GM12878 (cell line): ENCODE results near the gene PHLDB1. TPM values are rescaled to one million over a fixed set of nuclear protein-coding genes. Genes with fewer than 3 reads are reported as not detected.

Experiments
- ATAC-seq: fragments of 200-7000 bp; cut with Tn5 transposase; 3 replicates; pipeline ENCODE4 v1.9.1; 2020; ENCODE audit warnings: mild to moderate bottlenecking, moderate library complexity
- BruUV-seq: library from RNA; stranded (reverse); fragments of 400-500 nt; replicated peaks from 2 replicates; lab custom pipeline; 2021; lab: Mats Ljungman, UMichigan
- CTCF ChIA-PET: fragments of 300-600 bp; sonication (Branson Sonifier 250); formaldehyde crosslinking; extraction: SDS; loops from one replicate; lab custom pipeline; 2021; ENCODE audit warnings: inconsistent platforms; lab: Yijun Ruan, JAX
- POLR2A ChIA-PET: fragments of 350-600 bp; formaldehyde crosslinking; extraction: SDS; loops from one replicate; lab custom pipeline; 2021; ENCODE audit warnings: inconsistent platforms; lab: Charles Lee
- RAD21 ChIA-PET: fragments of 300-600 bp; sonication (Branson Sonifier 250); formaldehyde crosslinking; loops from one replicate; lab custom pipeline; 2023; ENCODE audit warnings: antibody characterized with exemption; ENCODE audit not compliant: unreplicated experiment; lab: Charles Lee
- SMC1A ChIA-PET: fragments of 300-600 bp; sonication (Branson Sonifier 250); formaldehyde crosslinking; loops from one replicate; lab custom pipeline; 2023; ENCODE audit not compliant: unreplicated experiment, uncharacterized antibody; lab: Charles Lee
- DNase-seq: peaks from one replicate; pipeline ENCODE4 v3.0.0-alpha.2; 2011; ENCODE audit warnings: low read depth, low spot score
- FAIRE-seq: peaks from 3 replicates; lab custom pipeline; 2011; peaks lifted over from hg19 to GRCh38; lab: Jason Lieb, UNC
- H2AFZ ChIP-seq: 2 replicates; pipeline ENCODE4 v1.6.0; 2011; ENCODE audit warnings: low read depth, low read length, control low read depth; ENCODE audit not compliant: control insufficient read depth
- H3K27ac ChIP-seq: 2 replicates; pipeline ENCODE4 v1.5.1; 2011; ENCODE audit warnings: control low read depth; ENCODE audit not compliant: control insufficient read depth, insufficient read depth
- H3K27me3 ChIP-seq, 2 experiments: replicated peaks in 1 of 2; 2 replicates each; pipeline versions ENCODE4 v1.6.0 to v1.6.1; 2011; ENCODE audit warnings: low read length in 1 of 2; ENCODE audit not compliant: control insufficient read depth in 2 of 2, insufficient read depth in 2 of 2
- H3K36me3 ChIP-seq, 2 experiments: 2 replicates each; pipeline ENCODE4 v1.5.1; 2011; ENCODE audit warnings: low read length in 1 of 2; ENCODE audit not compliant: control insufficient read depth in 2 of 2, insufficient read depth in 2 of 2
- H3K4me1 ChIP-seq: 2 replicates; pipeline ENCODE4 v1.6.1; 2011; ENCODE audit warnings: mild to moderate bottlenecking, low read length, moderate library complexity, mixed read lengths; ENCODE audit not compliant: control insufficient read depth, insufficient read depth
- H3K4me2 ChIP-seq: 2 replicates; pipeline ENCODE4 v1.6.0; 2011; ENCODE audit warnings: control low read depth; ENCODE audit not compliant: control insufficient read depth, insufficient read depth
- H3K4me3 ChIP-seq: fragments of 200-600 bp; sonication (generic); 2 replicates; pipeline ENCODE4 v1.5.1; 2016
- H3K79me2 ChIP-seq: 2 replicates; pipeline ENCODE4 v1.6.0; 2011; ENCODE audit warnings: low read length; ENCODE audit not compliant: control insufficient read depth, insufficient read depth
- H3K9ac ChIP-seq: 2 replicates; pipeline ENCODE4 v1.8.0; 2011; ENCODE audit warnings: low read length, control low read depth, mixed read lengths; ENCODE audit not compliant: control insufficient read depth, insufficient read depth
- H3K9me3 ChIP-seq: replicated peaks from 3 replicates; pipeline ENCODE4 v1.5.1; 2011; ENCODE audit warnings: mild to moderate bottlenecking, low read length; ENCODE audit not compliant: control insufficient read depth, insufficient read depth
- H4K20me1 ChIP-seq: 2 replicates; pipeline ENCODE4 v1.6.0; 2011; ENCODE audit not compliant: control insufficient read depth, insufficient read depth
- EP300 ChIP-seq, 2 experiments: fragments of 150-350 bp in 1 of 2; IDR thresholded peaks; 2 replicates each; pipeline ENCODE4 v1.6.1; 2011 to 2012; ENCODE audit warnings: low read depth in 2 of 2, low read length in 2 of 2, borderline replicate concordance in 1 of 2, improper control_type of control experiment in 1 of 2, inconsistent platforms in 1 of 2; ENCODE audit not compliant: control insufficient read depth in 1 of 2
- KDM1A ChIP-seq: fragments of 200-600 bp; sonication (generic); IDR thresholded peaks from 2 replicates; pipeline ENCODE4 v1.6.1; 2016; ENCODE audit warnings: borderline replicate concordance
- NFYA ChIP-seq: IDR thresholded peaks from 2 replicates; pipeline ENCODE4 v1.6.1; 2011; ENCODE audit warnings: low read depth, mild to moderate bottlenecking, low read length, improper control_type of control experiment, borderline replicate concordance
- RB1 ChIP-seq: fragments of 450-650 bp; formaldehyde crosslinking; IDR thresholded peaks from 2 replicates; pipeline ENCODE4 v1.6.1; 2017; ENCODE audit warnings: mild to moderate bottlenecking, borderline replicate concordance
- SMARCA5 ChIP-seq: fragments of 450-650 bp; IDR thresholded peaks from 2 replicates; pipeline ENCODE4 v1.6.1; 2017; ENCODE audit warnings: mild to moderate bottlenecking
- SPI1 ChIP-seq: IDR thresholded peaks from 2 replicates; pipeline ENCODE4 v1.6.1; 2011; ENCODE audit warnings: low read depth, mild to moderate bottlenecking, low read length, moderate library complexity, borderline replicate concordance; ENCODE audit not compliant: insufficient read depth
- SRF ChIP-seq, 2 experiments: IDR thresholded peaks; 2 replicates each; pipeline ENCODE4 v1.6.1; 2011; ENCODE audit warnings: low read depth in 2 of 2, low read length in 2 of 2, mild to moderate bottlenecking in 1 of 2, moderate library complexity in 1 of 2
- WRNIP1 ChIP-seq: IDR thresholded peaks from 2 replicates; pipeline ENCODE4 v1.6.1; 2011; ENCODE audit warnings: low read depth, low read length, improper control_type of control experiment, borderline replicate concordance
- YY1 ChIP-seq: IDR thresholded peaks from 2 replicates; pipeline ENCODE4 v1.6.1; 2011; ENCODE audit warnings: low read depth, mild to moderate bottlenecking, low read length
- ZBED1 ChIP-seq: IDR thresholded peaks from 2 replicates; pipeline ENCODE4 v1.6.1; 2016; ENCODE audit warnings: borderline replicate concordance
- ZNF207 ChIP-seq: fragments of 450-650 bp; IDR thresholded peaks from 2 replicates; pipeline ENCODE4 v1.6.1; 2014; ENCODE audit warnings: antibody characterized with exemption, mild to moderate bottlenecking, borderline replicate concordance
- WGBS: methylation state at CpG from one replicate; pipeline ENCODE4 v1.1.6; 2016; ENCODE audit warnings: low lambda C conversion rate; ENCODE audit not compliant: insufficient replicate concordance, insufficient coverage; ENCODE audit errors: missing lambda C conversion rate; 5-methylcytosine and 5-hydroxymethylcytosine counted together
- in situ Hi-C: fragments of 300-500 bp; cut with MboI; formaldehyde crosslinking; loops from 9 replicates; pipeline ENCODE4 v1.14.3; 2018; ENCODE audit warnings: mixed read lengths
- intact Hi-C: fragments of 100-400 bp; cut with micrococcal nuclease; formaldehyde crosslinking; loops from one replicate; pipeline ENCODE4 v1.14.2; 2022; ENCODE audit not compliant: unreplicated experiment
- polyA plus RNA-seq, 11 experiments: library from polyadenylated mRNA; depleted of rRNA in 4 of 11; unstranded in 6 of 11; stranded (reverse) in 5 of 11; fragments of >200 nt; fragmentation: Nextera tagmentation in 4 of 11; fragmentation: Illumina TruSeq in 1 of 11; extraction: Ambion mirVana in 4 of 11; extraction: Trizol in 1 of 11; gene quantifications; 1 replicate in 1 of 11; 2 replicates in 10 of 11; pipeline versions ENCODE4 v1.2.1 to v1.2.3, GENCODE V29; 2011 to 2016; ENCODE audit warnings: inconsistent platforms in 2 of 11, missing spikeins in 2 of 11, low read depth in 1 of 11
- total RNA-seq, 4 experiments: library from RNA; depleted of rRNA in 3 of 4; stranded (reverse); fragments of >200 nt in 3 of 4; fragmentation: Illumina TruSeq in 1 of 4; extraction: Trizol in 1 of 4; gene quantifications; 2 replicates each; pipeline versions ENCODE4 v1.2.1 to v1.2.3, GENCODE V29; 2013 to 2021
- TF ChIP-seq, protein P1 (sequence below): fragments of 150-350 bp; IDR thresholded peaks from 2 replicates; pipeline ENCODE4 v1.6.1; 2014; ENCODE audit warnings: mild to moderate bottlenecking, low read depth, low read length
- TF ChIP-seq, protein P2 (sequence below): fragments of 450-650 bp; conservative IDR thresholded peaks from 2 replicates; pipeline ENCODE4 v1.6.1; 2017; ENCODE audit warnings: mild to moderate bottlenecking, moderate library complexity

Gene PHLDB1
- total and polyA plus RNA-seq, 10 of the 15 experiments (the other 5 are each of a cell fraction or from before 2014, with no cell fraction given): 0.03 to 0.26 (median 0.18) TPM; not detected in 4

DNA sequence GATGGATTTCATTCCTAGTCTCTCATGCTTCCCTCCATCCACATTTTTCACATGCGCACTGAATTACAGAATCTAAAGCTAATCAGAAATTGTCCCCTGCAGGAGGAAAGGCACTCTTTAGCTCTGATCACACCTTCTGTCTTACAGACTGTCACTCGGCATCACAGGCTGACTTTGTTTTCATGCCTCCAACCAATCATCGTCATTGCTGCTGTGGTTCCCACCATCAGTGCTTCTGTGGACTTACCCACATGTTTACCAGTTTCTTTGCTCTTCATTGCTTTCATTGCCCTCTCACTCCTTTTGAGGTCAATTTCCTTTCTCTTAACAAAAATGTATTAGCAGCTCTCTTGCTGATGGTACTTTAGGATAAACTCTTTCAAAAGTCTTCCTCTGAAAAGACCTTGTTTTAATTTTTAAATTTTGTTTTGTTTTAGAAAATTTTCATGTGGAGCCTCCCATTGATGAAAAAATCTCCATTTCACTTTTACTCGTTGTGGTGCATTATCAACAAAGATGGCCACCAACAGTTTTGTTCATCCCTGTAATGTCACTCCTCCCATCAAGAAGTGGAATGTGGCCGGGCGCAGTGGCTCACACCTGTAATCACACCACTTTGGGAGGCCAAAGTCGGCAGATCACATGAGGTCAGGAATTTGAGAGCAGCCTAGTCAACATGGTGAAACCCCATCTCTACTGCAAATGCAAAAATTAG lies 92.2 kb downstream of the PHLDB1 start:
- no peak overlapping the region for H3K27ac ChIP-seq
- no peaks in the 10 kb centered on the region for H3K36me3 ChIP-seq
- H3K4me2 ChIP-seq: no peak overlapping the region
- RAD21 ChIA-PET: interaction anchor here (0.6 to 1.2 kb wide), 2 partner anchors 46 to 99 kb away, joined by 3 to 4 read pairs; no protein-coding TSS in a partner anchor
- FAIRE-seq (no peak), DNase-seq (no peak), ATAC-seq (no peak)
- TF ChIP-seq ZNF207: no peak
- TF ChIP-seq, protein P1, sequence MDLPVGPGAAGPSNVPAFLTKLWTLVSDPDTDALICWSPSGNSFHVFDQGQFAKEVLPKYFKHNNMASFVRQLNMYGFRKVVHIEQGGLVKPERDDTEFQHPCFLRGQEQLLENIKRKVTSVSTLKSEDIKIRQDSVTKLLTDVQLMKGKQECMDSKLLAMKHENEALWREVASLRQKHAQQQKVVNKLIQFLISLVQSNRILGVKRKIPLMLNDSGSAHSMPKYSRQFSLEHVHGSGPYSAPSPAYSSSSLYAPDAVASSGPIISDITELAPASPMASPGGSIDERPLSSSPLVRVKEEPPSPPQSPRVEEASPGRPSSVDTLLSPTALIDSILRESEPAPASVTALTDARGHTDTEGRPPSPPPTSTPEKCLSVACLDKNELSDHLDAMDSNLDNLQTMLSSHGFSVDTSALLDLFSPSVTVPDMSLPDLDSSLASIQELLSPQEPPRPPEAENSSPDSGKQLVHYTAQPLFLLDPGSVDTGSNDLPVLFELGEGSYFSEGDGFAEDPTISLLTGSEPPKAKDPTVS: no peak
- no peak for TF ChIP-seq SMARCA5
- TF ChIP-seq RB1: no peak
- TF ChIP-seq EP300 (IDR thresholded peaks at IDR 0.05; ENCODE audit: borderline replicate concordance in 1 of 2, control insufficient read depth in 1 of 2, low read depth in 2 of 2, low read length in 2 of 2): no peak
- TF ChIP-seq WRNIP1: no peak
- no peak for TF ChIP-seq YY1
- TF ChIP-seq NFYA: no peak
- TF ChIP-seq ZBED1: no peak
- TF ChIP-seq, protein P2, sequence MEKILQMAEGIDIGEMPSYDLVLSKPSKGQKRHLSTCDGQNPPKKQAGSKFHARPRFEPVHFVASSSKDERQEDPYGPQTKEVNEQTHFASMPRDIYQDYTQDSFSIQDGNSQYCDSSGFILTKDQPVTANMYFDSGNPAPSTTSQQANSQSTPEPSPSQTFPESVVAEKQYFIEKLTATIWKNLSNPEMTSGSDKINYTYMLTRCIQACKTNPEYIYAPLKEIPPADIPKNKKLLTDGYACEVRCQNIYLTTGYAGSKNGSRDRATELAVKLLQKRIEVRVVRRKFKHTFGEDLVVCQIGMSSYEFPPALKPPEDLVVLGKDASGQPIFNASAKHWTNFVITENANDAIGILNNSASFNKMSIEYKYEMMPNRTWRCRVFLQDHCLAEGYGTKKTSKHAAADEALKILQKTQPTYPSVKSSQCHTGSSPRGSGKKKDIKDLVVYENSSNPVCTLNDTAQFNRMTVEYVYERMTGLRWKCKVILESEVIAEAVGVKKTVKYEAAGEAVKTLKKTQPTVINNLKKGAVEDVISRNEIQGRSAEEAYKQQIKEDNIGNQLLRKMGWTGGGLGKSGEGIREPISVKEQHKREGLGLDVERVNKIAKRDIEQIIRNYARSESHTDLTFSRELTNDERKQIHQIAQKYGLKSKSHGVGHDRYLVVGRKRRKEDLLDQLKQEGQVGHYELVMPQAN: no peak
- TF ChIP-seq SPI1: no peak
- TF ChIP-seq KDM1A: no peak
- no peak for TF ChIP-seq SRF (IDR thresholded peaks at IDR 0.05; ENCODE audit: low read depth in 2 of 2, low read length in 2 of 2)
- H3K9ac ChIP-seq: no peak overlapping the region
- POLR2A ChIA-PET: interaction anchor here (0.7 kb wide), 1 partner anchor 363 kb away, joined by 5 read pairs; no protein-coding TSS in a partner anchor
- WGBS: 77% methylated on average over 7 of the region's 7 CpGs
- CTCF ChIA-PET: interaction anchor here (0.7 to 2.0 kb wide), 3 partner anchors 9 to 184 kb away, joined by 3 to 6 read pairs (median 3); partner anchors contain the start of gene CXCR5
- H3K79me2 ChIP-seq: no peaks in the 10 kb centered on the region
- no peak overlapping the region for H2AFZ ChIP-seq
- peaks cover 6% of the 10 kb centered on the region; the same call in 2 of the 3 replicates for H3K9me3 ChIP-seq
- BruUV-seq: no TSS peak
- intact Hi-C loops: loop anchor here (5.0 kb wide), 2 partner anchors 33 to 88 kb away; no protein-coding TSS in a partner anchor
- in situ Hi-C loops: no loop called here
- H4K20me1 ChIP-seq: no peaks in the 10 kb centered on the region
- SMC1A ChIA-PET: interaction anchor here (0.6 kb wide), 2 partner anchors 96 to 156 kb away, joined by 3 read pairs; no protein-coding TSS in a partner anchor
- peaks cover 32% of the 10 kb centered on the region for H3K4me1 ChIP-seq
- H3K27me3 ChIP-seq: no peaks in the 10 kb centered on the region
- no peak overlapping the region for H3K4me3 ChIP-seq
